ENCODE results near the gene AGER. TPM values are rescaled to one million over a fixed set of nuclear protein-coding genes. Genes with fewer than 3 reads are reported as not detected.
"Not testable (repeated sequence)": the region's sequence is repeated elsewhere in the genome, so short reads cannot be mapped to it uniquely, and the experiment has no call there.

AGER gene
- total RNA-seq, 1 donor from 2014 or later: 4.1 TPM

- TF ChIP-seq CTCF (IDR thresholded peaks at IDR 0.05): no peak
- Mint-ChIP-seq H3K9me3 (ENCODE audit: unreplicated experiment) (no peaks in the 10 kb centered on the region), H3K27ac (ENCODE audit: unreplicated experiment) (no peak overlapping the region), H3K4me1 (ENCODE audit: unreplicated experiment) (peaks cover 8% of the 10 kb centered on the region), H3K27me3 (ENCODE audit: unreplicated experiment) (no peaks in the 10 kb centered on the region), H3K4me3 (ENCODE audit: unreplicated experiment) (no peak overlapping the region), H3K36me3 (ENCODE audit: unreplicated experiment) (peaks cover 2% of the 10 kb centered on the region)
- DNase-seq (ENCODE audit: extremely low spot score, unreplicated experiment): no peak
These were observed 37.4 kb downstream of the AGER start for GRCh38 chr6:32146687-32147086.

- H3K36me3 Mint-ChIP-seq (ENCODE audit: unreplicated experiment): peaks cover 2% of the 10 kb centered on the region
- peaks cover 6% of the 10 kb centered on the region for H3K4me1 Mint-ChIP-seq (ENCODE audit: unreplicated experiment)
These were observed 37.8 kb downstream of the AGER start for GRCh38 chr6:32146287-32146686.

DNA sequence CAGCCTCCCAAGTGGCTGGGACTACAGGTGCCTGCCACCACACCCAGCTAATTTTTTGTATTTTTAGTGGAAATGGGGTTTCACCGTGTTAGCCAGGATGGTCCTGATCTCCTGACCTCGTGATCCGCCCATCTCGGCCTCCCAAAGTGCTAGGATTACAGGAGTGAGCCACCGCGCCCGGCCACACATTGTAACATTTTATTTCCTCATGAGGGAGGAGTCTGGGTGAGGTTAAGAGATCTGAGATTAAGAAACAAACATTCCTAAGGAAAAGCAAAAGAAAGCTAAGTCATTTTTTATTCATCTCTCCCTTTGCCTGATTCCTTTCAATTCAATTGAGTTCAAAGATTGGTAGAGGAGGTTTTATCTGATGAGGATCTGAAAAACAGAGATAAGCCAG is 39.8 kb downstream of the AGER start:
- not testable (repeated sequence) for H3K27me3 Mint-ChIP-seq (ENCODE audit: unreplicated experiment); H3K9me3 Mint-ChIP-seq (ENCODE audit: unreplicated experiment); H3K4me3 Mint-ChIP-seq (ENCODE audit: unreplicated experiment); H3K4me1 Mint-ChIP-seq (ENCODE audit: unreplicated experiment); H3K36me3 Mint-ChIP-seq (ENCODE audit: unreplicated experiment); H3K27ac Mint-ChIP-seq (ENCODE audit: unreplicated experiment); DNase-seq (ENCODE audit: extremely low spot score, unreplicated experiment)

More at GRCh38 chr6:32146287-32146686, 37.8 kb downstream of the AGER start:
- no peak for TF ChIP-seq CTCF (IDR thresholded peaks at IDR 0.05)
- H3K27me3 Mint-ChIP-seq (ENCODE audit: unreplicated experiment): no peaks in the 10 kb centered on the region
- no peaks in the 10 kb centered on the region for H3K9me3 Mint-ChIP-seq (ENCODE audit: unreplicated experiment)
- H3K27ac Mint-ChIP-seq (ENCODE audit: unreplicated experiment): no peak overlapping the region
- no peak for DNase-seq (ENCODE audit: extremely low spot score, unreplicated experiment)
- no peak overlapping the region for H3K4me3 Mint-ChIP-seq (ENCODE audit: unreplicated experiment)

- Mint-ChIP-seq H3K4me3 (ENCODE audit: unreplicated experiment) (no peak overlapping the region), H3K27ac (ENCODE audit: unreplicated experiment) (no peak overlapping the region), H3K27me3 (ENCODE audit: unreplicated experiment) (no peaks in the 10 kb centered on the region), H3K36me3 (ENCODE audit: unreplicated experiment) (no peaks in the 10 kb centered on the region), H3K9me3 (ENCODE audit: unreplicated experiment) (no peaks in the 10 kb centered on the region), H3K4me1 (ENCODE audit: unreplicated experiment) (no peaks in the 10 kb centered on the region)
- DNase-seq (ENCODE audit: extremely low spot score, unreplicated experiment): no peak
- TF ChIP-seq CTCF (IDR thresholded peaks at IDR 0.05): no peak
These were observed 43.5 kb downstream of the AGER start for GRCh38 chr6:32140420-32141046.

DNA sequence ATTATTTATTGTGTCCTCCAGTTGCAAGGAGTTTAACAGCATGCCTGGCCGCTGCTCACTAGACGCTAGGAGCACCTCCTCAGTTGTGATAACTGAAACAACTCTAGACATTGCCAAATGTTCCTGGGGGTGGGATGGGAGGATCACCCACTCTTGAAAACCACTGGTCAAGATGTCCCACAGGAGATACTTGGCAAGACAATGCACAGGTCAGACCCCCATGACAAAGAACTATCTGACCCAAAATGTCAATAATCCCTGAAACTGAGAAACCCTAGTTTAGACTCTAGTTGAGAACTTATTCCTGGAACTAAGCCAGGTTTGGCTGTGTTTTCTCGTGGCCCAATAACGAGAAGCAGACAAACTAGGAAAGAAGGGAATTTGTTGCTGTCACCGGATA is 44.5 kb downstream of the AGER start:
- TF ChIP-seq CTCF (IDR thresholded peaks at IDR 0.05): no peak
- Mint-ChIP-seq H3K9me3 (ENCODE audit: unreplicated experiment) (no peaks in the 10 kb centered on the region), H3K36me3 (ENCODE audit: unreplicated experiment) (no peaks in the 10 kb centered on the region), H3K27ac (ENCODE audit: unreplicated experiment) (no peak overlapping the region), H3K4me3 (ENCODE audit: unreplicated experiment) (no peak overlapping the region), H3K27me3 (ENCODE audit: unreplicated experiment) (no peaks in the 10 kb centered on the region), H3K4me1 (ENCODE audit: unreplicated experiment) (no peaks in the 10 kb centered on the region)
- no peak for DNase-seq (ENCODE audit: extremely low spot score, unreplicated experiment)

DNA sequence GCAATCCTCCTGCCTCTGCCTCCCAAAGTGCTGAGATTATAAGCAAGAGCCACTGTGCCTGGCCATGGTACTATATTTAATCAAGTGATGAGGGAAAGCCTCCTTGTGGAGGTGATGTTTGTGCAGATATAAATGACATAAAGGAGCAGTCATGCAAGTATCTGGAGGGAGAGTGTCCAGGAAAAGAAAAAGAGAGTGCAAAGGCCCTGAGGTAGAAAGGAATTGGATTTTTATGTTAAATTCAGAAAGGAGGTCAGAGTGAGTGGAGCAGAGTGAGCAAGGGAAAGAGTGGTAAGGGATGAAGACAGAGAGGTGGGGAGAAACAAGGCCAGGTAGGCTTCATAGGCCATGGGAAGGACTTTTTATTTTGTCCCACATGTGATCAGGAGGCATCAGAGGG is 46.6 kb downstream of the AGER start:
- Mint-ChIP-seq H3K4me3 (ENCODE audit: unreplicated experiment) (no peak overlapping the region), H3K27ac (ENCODE audit: unreplicated experiment) (no peak overlapping the region), H3K4me1 (ENCODE audit: unreplicated experiment) (peaks cover 6% of the 10 kb centered on the region), H3K36me3 (ENCODE audit: unreplicated experiment) (no peaks in the 10 kb centered on the region), H3K27me3 (ENCODE audit: unreplicated experiment) (no peaks in the 10 kb centered on the region), H3K9me3 (ENCODE audit: unreplicated experiment) (no peaks in the 10 kb centered on the region)
- no peak for TF ChIP-seq CTCF (IDR thresholded peaks at IDR 0.05)
- DNase-seq (ENCODE audit: extremely low spot score, unreplicated experiment): no peak

Data from osteocyte (in vitro differentiated cells).